PFSK-1 (cell line): ENCODE measurements around the gene GRID2IP.

Source experiments
- POLR2AphosphoS5 ChIP-seq: IDR thresholded peaks from 2 replicates; pipeline ENCODE4 v1.6.1; 2012; ENCODE audit warnings: low read depth, mild to moderate bottlenecking, control low read depth, low read length, moderate library complexity
- TAF1 ChIP-seq: IDR thresholded peaks from 2 replicates; pipeline ENCODE4 v1.6.1; 2012; ENCODE audit warnings: low read length, control low read depth, borderline replicate concordance; ENCODE audit not compliant: insufficient read depth

- TF ChIP-seq TAF1: no peak
- TF ChIP-seq POLR2AphosphoS5: no peak
Measured at GRCh38 chr7:6536262-6537260, 14.7 kb downstream of the GRID2IP start.
